Measurements from ENCODE around the gene MLN.
"Not testable (repeated sequence)": the region's sequence is repeated elsewhere in the genome, so short reads cannot be mapped to it uniquely, and the experiment has no call there.

Gene MLN

DNA sequence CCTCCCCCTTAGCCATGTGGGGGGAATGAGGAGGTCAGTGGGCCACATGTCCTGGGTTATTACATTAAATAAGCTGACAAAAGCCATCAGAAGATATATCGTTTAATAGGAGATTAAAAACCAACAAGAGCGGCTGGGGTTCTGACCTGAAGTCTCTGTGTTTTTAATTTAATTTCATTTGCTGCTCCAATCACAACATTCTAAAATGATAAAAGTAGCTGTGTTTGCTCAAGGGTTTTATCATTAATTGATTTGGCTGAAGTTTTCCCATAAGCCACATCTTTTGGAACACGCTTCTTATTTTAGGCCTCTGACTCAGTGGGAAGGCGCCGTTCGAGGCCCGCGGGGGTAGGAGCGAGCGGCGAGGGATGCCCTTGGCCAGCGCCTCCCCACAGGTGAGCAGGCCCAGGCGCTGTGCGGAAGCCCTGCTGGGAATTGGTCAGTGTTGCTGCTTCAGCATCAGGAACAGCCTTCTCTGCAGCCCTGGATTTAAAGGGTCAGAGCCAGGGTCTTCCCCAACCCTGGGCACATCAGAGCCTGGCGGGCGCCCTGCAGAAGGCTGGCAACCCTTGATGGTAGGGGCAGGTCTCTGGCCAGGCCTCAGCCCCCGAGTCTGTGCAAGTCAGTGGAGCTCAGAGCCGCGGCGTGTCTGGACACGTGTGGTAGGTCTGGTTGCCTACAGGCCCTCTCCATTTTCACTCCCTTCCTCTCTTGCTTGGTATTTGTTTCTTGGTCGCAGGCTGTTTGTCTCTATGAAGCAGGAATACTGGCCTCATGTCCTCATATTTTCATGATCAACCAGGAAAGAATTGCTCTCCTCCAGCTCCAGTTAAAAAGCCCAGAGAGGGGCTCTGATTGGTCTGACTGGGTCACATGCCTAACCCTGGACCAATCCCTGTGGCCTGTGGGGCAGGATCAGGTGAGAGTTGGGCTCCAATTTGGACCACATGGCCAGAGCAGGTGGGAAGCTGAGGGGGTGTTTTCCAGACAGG, 30.9 kb upstream of the MLN start:
- Histone ChIP-seq H3K9me3 (ENCODE audit: insufficient read depth, low read length, severe bottlenecking) (no peaks in the 10 kb centered on the region), H4K20me1 (ENCODE audit: insufficient read depth, low read length) (no peaks in the 10 kb centered on the region), H3K9ac (ENCODE audit: low read depth, low read length) (no peak overlapping the region), H3K27me3 (ENCODE audit: insufficient read depth, low read length, poor library complexity) (no peaks in the 10 kb centered on the region), H3K36me3 (ENCODE audit: insufficient read depth, low read length) (no peaks in the 10 kb centered on the region), H3K27ac (ENCODE audit: low read length) (no peak overlapping the region), H3K4me3 (ENCODE audit: low read depth in 1 of 2, low read length in 2 of 2) (no peak overlapping the region), H3K4me2 (ENCODE audit: insufficient read depth, low read length) (no peak overlapping the region), H3K4me1 (ENCODE audit: insufficient read depth, low read length) (peaks cover under 1% of the 10 kb centered on the region), H3K79me2 (ENCODE audit: insufficient read depth, low read length) (no peaks in the 10 kb centered on the region), H2AFZ (ENCODE audit: low read depth, low read length) (no peak overlapping the region)
- TF ChIP-seq EZH2 (IDR thresholded peaks at IDR 0.05; ENCODE audit: borderline replicate concordance, low read depth, low read length, severe bottlenecking), result no peak
- TF ChIP-seq, protein P1, sequence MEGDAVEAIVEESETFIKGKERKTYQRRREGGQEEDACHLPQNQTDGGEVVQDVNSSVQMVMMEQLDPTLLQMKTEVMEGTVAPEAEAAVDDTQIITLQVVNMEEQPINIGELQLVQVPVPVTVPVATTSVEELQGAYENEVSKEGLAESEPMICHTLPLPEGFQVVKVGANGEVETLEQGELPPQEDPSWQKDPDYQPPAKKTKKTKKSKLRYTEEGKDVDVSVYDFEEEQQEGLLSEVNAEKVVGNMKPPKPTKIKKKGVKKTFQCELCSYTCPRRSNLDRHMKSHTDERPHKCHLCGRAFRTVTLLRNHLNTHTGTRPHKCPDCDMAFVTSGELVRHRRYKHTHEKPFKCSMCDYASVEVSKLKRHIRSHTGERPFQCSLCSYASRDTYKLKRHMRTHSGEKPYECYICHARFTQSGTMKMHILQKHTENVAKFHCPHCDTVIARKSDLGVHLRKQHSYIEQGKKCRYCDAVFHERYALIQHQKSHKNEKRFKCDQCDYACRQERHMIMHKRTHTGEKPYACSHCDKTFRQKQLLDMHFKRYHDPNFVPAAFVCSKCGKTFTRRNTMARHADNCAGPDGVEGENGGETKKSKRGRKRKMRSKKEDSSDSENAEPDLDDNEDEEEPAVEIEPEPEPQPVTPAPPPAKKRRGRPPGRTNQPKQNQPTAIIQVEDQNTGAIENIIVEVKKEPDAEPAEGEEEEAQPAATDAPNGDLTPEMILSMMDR (IDR thresholded peaks at IDR 0.05; ENCODE audit: borderline replicate concordance, extremely low read depth, low read length, poor library complexity, severe bottlenecking), result no peak
- no peak for ATAC-seq (ENCODE audit: insufficient read depth, low read depth)
- no peak for DNase-seq

DNA sequence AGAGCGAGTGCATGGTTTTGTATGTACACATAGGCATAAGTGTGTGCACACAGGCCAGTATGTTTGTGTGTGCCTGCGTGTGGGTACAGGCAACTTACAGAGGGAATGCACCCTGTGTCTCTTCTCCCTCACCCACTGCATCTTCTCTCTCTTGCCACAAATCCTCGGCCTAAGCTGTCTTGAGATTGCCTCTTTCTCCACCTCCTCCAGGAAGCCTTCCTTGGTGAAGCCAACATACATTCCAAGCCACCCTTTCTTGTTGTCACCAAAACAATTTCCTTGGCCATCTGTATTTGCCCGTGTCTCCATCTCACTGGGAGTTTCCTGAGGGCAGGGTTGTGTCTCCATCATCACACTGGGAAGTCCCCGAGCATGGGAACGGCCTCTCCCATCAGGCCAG, 29.8 kb upstream of the MLN start:
- no peaks in the 10 kb centered on the region for H3K4me1 ChIP-seq (ENCODE audit: insufficient read depth, low read length)
- no peak overlapping the region for H3K4me3 ChIP-seq (ENCODE audit: low read depth in 1 of 2, low read length in 2 of 2)
- no peaks in the 10 kb centered on the region for H4K20me1 ChIP-seq (ENCODE audit: insufficient read depth, low read length)
- TF ChIP-seq, protein P1 (IDR thresholded peaks at IDR 0.05; ENCODE audit: borderline replicate concordance, extremely low read depth, low read length, poor library complexity, severe bottlenecking), result no peak
- no peak for TF ChIP-seq EZH2 (IDR thresholded peaks at IDR 0.05; ENCODE audit: borderline replicate concordance, low read depth, low read length, severe bottlenecking)
- no peaks in the 10 kb centered on the region for H3K79me2 ChIP-seq (ENCODE audit: insufficient read depth, low read length)
- no peak for ATAC-seq (ENCODE audit: insufficient read depth, low read depth)
- DNase-seq, result no peak
- no peaks in the 10 kb centered on the region for H3K36me3 ChIP-seq (ENCODE audit: insufficient read depth, low read length)
- H3K4me2 ChIP-seq (ENCODE audit: insufficient read depth, low read length), result no peak overlapping the region
- H3K9ac ChIP-seq (ENCODE audit: low read depth, low read length), result no peak overlapping the region
- H3K27me3 ChIP-seq (ENCODE audit: insufficient read depth, low read length, poor library complexity), result peaks cover 1% of the 10 kb centered on the region
- no peaks in the 10 kb centered on the region for H3K9me3 ChIP-seq (ENCODE audit: insufficient read depth, low read length, severe bottlenecking)
- no peak overlapping the region for H3K27ac ChIP-seq (ENCODE audit: low read length)
- no peak overlapping the region for H2AFZ ChIP-seq (ENCODE audit: low read depth, low read length)

DNA sequence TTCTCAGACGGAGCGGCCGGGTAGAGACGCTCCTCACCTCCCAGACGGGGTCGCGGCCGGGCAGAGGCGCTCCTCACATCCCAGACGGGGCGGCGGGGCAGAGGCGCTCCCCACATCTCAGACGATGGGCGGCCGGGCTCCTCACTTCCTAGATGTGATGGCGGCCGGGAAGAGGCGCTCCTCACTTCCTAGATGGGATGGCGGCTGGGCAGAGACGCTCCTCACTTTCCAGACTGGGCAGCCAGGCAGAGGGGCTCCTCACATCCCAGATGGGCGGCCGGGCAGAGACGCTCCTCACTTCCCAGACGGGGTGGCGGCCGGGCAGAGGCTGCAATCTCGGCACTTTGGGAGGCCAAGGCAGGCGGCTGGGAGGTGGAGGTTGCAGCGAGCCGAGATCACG, 29.0 kb upstream of the MLN start:
- H3K4me3 ChIP-seq (ENCODE audit: low read depth in 1 of 2, low read length in 2 of 2); H3K79me2 ChIP-seq (ENCODE audit: insufficient read depth, low read length); H4K20me1 ChIP-seq (ENCODE audit: insufficient read depth, low read length); DNase-seq; H3K4me2 ChIP-seq (ENCODE audit: insufficient read depth, low read length); H3K27me3 ChIP-seq (ENCODE audit: insufficient read depth, low read length, poor library complexity); H3K9ac ChIP-seq (ENCODE audit: low read depth, low read length); ATAC-seq (ENCODE audit: insufficient read depth, low read depth); H3K9me3 ChIP-seq (ENCODE audit: insufficient read depth, low read length, severe bottlenecking); H3K36me3 ChIP-seq (ENCODE audit: insufficient read depth, low read length); H3K27ac ChIP-seq (ENCODE audit: low read length); H2AFZ ChIP-seq (ENCODE audit: low read depth, low read length); H3K4me1 ChIP-seq (ENCODE audit: insufficient read depth, low read length): not testable (repeated sequence)

DNA sequence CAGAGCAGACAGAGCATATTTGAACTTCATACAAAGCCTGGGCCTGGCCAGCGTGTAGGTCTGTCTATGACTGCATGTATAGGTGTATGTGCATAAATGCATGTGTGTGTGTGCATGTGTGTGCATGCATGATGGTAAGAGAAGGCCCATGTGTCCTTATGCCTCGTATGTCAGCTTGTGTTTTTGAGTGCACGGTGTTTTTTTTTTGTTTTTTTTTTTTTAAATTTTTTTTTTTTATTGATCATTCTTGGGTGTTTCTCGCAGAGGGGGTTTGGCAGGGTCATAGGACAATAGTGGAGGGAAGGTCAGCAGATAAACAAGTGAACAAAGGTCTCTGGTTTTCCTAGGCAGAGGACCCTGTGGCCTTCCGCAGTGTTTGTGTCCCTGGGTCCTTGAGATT, 27.9 kb upstream of the MLN start:
- not testable (repeated sequence) for H3K79me2 ChIP-seq (ENCODE audit: insufficient read depth, low read length); H3K36me3 ChIP-seq (ENCODE audit: insufficient read depth, low read length); H3K27me3 ChIP-seq (ENCODE audit: insufficient read depth, low read length, poor library complexity); H2AFZ ChIP-seq (ENCODE audit: low read depth, low read length); ATAC-seq (ENCODE audit: insufficient read depth, low read depth); H4K20me1 ChIP-seq (ENCODE audit: insufficient read depth, low read length); H3K4me2 ChIP-seq (ENCODE audit: insufficient read depth, low read length); H3K27ac ChIP-seq (ENCODE audit: low read length); H3K4me1 ChIP-seq (ENCODE audit: insufficient read depth, low read length); H3K9me3 ChIP-seq (ENCODE audit: insufficient read depth, low read length, severe bottlenecking); DNase-seq; H3K4me3 ChIP-seq (ENCODE audit: low read depth in 1 of 2, low read length in 2 of 2); H3K9ac ChIP-seq (ENCODE audit: low read depth, low read length)

Measured in DND-41 (cell line).